NCI-H2107 treated with DMSO at 0.1 percent for 48 hours (cell line): ENCODE data around the gene DDX51.

ENCODE experiments used
- DNase-seq: peaks from one replicate; lab custom pipeline; 2025; ENCODE audit not compliant: unreplicated experiment; lab: John Stamatoyannopoulos, UW

The DDX51 gene

DNA sequence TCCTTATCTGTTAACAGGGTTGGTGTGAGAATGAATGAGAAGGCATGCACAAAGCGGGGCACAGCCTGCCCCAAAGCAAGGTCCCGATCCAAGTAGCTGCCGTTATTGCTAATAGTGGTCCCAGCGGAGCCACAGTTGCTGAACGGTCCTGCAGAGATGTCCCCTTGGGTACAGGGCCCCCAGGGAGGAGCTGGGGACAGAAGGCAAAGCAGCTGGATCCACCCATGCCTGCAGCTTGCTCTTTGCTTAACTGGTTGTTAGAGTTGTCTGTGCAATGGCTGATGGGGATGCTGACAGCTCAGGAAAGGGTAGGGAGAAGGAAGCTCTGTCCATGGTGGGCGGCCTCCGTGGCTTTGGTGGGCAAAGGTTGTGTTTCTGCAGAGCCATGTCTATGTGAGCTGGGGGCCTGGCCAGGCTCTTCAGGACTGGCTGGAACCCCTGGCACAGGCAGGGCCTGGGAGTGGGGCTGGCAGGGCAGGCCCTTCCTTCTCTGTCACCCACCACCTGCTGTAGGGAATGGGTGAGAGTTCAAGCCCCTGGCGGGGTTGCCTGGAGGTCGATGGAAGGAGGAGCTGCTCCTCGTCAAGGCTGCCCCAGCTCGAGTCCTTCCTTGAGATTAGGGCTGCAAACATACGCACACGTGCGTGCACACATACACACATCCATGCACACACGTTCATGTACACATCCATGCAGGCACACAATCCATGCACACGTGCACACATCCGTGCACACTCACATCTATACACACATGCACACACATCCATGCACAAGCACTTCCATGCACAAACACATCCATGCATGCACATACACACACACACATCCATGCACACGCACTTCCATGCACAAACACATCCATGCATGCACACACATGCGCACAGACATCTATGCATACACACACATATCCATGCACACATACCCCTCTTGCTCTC lies 35.6 kb upstream of the DDX51 start:
- no peak for DNase-seq

DNA sequence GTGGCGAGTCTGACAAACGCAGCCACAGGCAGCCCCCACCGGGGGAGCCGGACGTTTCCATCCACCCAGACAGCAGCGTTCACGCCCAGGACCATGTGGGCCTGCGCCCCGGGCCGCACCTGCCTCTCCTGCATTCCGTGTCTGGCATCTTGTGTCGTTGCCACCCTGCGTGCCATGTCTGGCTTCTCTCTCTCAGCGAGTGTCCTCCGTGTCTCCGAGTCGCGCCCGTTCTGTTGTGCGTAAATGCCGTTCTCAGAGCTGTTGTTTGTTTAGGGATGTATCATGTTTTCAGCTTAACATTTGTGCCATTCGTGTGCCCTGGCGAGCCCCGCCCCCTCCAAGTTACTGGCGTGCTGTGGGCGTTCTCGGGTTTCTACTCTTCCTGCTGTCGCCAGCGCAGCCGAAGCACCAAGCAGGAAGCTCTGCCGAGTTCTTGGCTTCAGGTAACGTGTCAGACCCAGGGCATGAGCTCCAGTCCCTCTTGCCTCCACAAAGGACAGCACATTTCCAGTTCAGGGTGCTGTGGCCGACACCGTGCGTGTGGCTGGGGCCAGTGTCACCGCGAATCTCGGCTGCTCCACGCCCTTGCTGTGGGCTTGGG lies 34.8 kb upstream of the DDX51 start:
- DNase-seq: peak; percentile 79

DNA sequence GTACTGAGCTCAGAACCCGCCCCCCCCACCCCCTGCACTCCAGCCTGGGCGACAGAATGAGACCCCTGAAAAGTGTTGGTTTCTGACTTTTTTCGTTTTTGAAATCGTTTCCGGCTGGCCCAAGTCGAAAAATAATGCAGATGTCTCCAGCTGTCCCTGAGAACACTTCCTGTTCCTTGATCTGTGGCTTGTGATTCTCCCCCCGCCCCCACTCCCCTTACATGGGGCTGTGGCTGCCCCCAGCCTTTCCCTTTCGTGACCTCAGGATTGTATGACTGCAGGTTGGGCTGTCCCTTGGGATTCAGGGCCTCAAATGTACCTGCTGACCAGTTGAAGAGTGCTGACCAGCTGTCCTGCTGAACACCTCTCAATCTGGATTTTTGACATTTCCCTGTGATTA lies 34.2 kb upstream of the DDX51 start:
- DNase-seq: no peak

DNA sequence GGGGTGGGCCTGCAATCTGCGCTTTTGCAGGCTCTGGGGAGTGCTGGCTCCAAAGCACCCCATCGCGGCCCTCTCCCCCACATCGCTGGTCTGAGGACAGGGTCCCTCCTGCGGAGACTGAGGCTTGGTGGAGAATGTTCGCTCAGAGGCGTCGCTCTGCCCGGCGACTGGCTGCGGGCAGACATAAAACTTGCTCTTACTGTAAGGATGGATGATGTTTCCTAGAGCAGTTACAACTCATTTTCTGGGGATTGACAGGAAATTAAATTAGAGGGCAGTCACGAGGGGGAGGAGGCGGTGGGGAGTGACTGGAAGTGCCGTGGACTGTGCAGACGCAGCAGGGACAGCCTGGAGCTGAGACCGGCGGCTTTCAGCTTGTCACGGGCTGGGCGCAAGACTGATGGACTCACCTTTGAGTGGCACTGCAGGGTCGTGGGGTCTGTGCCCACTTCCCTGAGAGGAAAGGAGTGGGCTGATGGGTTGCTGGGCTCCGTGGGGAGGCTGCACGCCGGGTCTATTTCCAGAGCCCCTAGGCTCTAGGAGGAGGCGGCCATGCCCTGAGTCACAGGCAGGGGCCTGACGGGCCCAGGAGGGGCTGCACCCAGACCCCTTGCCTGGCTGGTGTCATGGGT lies 32.9 kb upstream of the DDX51 start:
- no peak for DNase-seq

DNA sequence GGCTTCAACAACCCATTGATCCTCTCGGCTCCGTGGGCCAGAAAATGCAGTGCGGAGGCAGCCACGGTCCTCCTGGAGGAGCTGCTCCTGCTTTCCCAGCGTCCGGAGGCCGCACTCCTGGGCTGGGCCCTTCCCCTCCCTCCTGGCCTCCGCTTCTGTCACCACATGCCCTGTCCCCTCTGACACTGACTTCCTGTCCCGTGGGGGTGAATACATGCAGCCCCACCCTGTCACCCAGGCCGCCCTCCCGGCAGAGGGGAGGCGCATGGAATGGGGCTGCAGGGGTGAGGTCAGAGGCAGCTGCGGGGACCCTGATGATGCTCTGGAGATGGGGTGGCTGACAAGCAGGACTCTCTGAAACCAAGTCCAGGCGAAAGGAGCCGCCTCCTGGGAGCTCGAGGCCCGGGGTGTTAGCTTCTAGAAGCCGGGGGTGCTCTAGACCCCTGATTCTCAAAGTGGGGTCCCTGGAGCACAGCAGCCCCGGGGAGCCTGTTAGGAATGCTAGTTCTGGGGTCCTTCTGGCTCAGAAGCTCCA lies 32.3 kb upstream of the DDX51 start:
- no peak for DNase-seq

GRCh38 chr12:132175496-132176384 lies 31.6 kb upstream of the DDX51 start:
- no peak for DNase-seq

- DNase-seq: no peak
Measured at GRCh38 chr12:132174839-132175490, 30.8 kb upstream of the DDX51 start.

- DNase-seq: no peak
Measured at GRCh38 chr12:132174015-132174838, 30.1 kb upstream of the DDX51 start.

GRCh38 chr12:132173135-132174014 lies 29.3 kb upstream of the DDX51 start:
- peak; percentile 8 for DNase-seq

- no peak for DNase-seq
Measured at GRCh38 chr12:132172619-132173018, 28.5 kb upstream of the DDX51 start.

- no peak for DNase-seq
Measured at GRCh38 chr12:132171968-132172521, 27.9 kb upstream of the DDX51 start.

DNA sequence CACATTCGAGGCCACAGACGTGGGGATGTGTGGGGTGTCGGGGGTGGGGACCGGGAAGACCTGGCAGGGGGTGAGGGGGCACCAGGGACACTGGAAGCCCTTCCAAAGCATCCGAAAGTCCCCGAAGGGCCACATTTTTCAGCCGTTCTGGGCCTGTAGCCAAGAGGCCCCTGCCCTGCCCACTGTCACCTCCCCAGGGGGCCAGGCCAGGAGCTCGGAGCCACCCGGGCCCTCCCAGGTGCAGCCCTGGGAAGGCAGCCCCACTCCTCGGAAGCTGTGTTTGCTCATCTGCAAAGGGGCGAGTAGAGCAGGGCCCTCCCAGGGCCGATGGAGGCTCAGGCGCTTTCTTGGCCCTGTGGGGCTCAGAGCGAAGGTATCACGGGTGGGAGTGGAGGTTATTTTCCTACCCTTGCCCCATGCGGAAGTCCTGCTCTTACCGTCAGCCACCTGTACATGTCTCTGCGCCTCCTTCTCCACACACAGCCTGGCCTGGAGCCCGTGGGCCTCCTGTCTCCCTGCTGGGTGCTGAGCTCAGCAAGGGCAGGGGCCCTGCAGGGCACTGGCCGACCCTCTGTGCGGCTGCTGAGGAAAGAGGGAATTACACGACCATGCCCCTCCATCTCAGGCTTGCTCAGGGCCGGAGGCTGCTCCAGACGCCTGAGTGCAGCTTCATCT lies 27.3 kb upstream of the DDX51 start:
- no peak for DNase-seq

DNA sequence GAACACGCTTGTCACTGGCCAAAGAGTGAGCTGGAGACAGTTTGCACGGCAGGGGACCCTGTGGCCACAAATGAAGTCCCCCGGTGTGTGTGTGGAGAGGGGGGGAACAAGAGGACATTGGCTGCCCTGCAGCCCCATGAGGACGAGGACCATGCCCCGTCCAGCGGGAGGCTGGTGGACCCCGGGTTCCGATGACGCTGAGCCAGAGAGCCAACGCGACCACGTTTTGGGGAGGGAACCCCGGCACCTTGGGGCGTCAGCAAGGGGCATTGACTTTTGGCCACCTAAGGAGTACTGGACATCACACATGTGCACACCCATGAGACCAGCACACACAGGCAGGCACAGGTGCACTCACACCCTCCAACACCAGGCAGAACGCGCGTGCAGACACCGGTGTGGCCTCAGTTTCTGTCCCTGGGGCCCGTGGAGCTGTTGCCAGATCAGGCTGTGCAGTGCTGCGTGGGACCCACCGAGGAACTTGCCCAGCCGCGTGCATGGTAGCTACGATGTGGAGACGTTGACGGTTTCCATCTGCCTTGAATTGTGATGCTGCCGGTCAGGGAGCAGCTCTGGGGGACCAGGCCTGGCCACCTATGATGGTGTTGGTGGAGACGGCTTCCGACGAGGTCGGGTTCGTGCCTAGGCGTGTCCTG lies 26.6 kb upstream of the DDX51 start:
- DNase-seq: no peak

DNA sequence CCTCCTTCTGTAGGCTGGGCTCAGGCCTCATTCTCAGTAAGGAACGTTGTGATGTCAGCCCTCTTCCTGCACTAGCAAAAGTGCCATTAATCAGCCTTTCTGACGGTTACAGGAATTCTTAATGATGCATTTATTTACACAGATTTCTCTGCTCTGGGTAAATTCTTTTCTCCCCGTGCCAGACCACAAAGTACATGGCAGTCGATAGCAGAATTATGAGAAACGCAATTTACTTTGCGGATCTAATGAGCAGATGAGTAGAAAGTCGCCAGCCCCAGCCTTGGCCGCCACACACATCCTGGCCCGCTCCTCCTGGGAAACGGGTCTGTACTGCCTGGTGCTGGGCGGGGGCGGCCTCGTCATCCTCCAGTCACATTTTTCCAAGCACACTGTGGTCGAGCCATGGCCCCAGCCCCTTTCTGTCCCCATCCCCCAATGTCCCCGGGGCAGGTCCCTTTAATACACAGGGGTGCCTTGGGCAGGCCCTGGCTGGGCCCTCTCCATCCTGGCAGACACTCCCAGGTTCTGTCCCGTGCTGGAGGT lies 26.0 kb upstream of the DDX51 start:
- DNase-seq: no peak

DNA sequence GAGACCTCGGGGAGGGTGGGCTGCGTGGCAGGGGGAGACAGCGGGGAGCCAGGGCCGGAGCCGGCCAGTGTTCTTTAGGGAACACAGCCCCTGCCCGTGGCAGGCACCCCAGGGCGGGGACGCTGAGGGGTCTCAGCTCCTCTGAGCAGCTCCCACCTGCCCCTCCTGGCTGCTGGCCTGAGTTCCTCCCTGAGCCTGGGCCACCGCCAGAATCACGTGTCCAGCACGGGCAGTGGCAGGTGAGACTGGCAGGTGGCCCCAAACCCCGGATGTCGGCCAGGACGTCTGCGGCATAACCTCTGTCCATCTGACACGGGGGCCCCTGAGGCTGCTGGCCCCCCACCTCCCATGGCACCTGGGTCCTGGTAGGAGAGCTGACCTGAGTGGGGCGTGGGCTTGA lies 25.3 kb upstream of the DDX51 start:
- DNase-seq: no peak

- no peak for DNase-seq
Measured at GRCh38 chr12:132168311-132169031, 24.4 kb upstream of the DDX51 start.
